GM18517 (cell line): ENCODE measurements around the gene ROCK2.

ENCODE experiments used
- ATAC-seq: cut with Tn5 transposase; IDR thresholded peaks from one replicate; pipeline ENCODE4 v1.9.1; 2021; ENCODE audit warnings: mild to moderate bottlenecking, moderate library complexity; ENCODE audit not compliant: unreplicated experiment

The ROCK2 gene

DNA sequence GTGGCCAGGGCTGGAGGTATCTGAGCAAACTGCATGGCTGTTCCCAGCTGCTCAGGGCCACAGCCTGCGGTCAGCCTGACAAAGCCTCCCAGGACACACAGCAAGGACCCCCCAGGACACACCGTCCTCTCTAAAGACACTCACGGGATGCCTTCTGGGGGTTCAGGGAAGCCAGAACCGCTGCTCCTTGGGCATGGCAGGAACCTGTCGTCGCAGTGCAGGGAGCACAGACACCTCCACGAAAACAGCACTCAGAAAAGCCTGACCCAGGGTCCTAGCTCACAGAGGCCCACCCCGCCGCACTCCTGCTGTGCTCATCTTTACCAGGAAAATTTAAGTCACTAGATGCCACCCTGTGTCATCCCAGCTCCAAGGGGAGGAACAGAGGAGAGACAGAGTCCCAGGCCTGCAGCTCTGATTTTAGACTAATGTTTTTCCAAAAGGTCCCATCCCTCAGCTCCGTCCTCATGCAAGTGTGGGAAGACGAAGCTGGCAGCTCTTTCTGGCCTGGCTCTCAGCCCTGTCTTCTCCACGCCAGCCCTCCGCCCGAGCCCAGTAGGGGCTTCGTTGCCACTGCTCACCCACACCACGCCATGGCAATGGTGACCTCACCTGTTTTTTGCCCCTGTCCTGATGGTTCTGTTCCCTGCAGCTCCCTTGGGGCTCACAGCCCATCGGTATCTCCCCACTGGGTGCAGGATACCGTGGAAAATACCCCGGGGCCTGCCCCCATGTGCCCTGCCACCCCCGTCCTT lies 213.1 kb downstream of the ROCK2 start:
- ATAC-seq = no peak
